Mesenchymal stem cell (in vitro differentiated cells and primary cell): ENCODE measurements around the gene PPEF1.

Experiments
- DNase-seq: peaks from one replicate; pipeline ENCODE4 v3.0.0-alpha.2; 2013
- H2AFZ ChIP-seq: one replicate; pipeline ENCODE4 v1.6.1; 2013; ENCODE audit warnings: low read depth, mild to moderate bottlenecking, control low read depth, inconsistent platforms, low read length, moderate library complexity
- H2AK5ac ChIP-seq: 2 replicates; pipeline ENCODE4 v1.6.1; 2013; ENCODE audit warnings: low read length, moderate library complexity, mild to moderate bottlenecking, inconsistent platforms; ENCODE audit not compliant: severe bottlenecking
- H2BK120ac ChIP-seq: one replicate; pipeline ENCODE4 v1.6.1; 2013; ENCODE audit warnings: low read depth, mild to moderate bottlenecking, inconsistent platforms, low read length, moderate library complexity
- H2BK12ac ChIP-seq, 2 experiments: one replicate each; pipeline ENCODE4 v1.6.1; 2013; ENCODE audit warnings: inconsistent platforms in 2 of 2, low read length in 2 of 2, mild to moderate bottlenecking in 2 of 2, moderate library complexity in 2 of 2, control low read depth in 1 of 2
- H2BK15ac ChIP-seq: one replicate; pipeline ENCODE4 v1.6.1; 2013; ENCODE audit warnings: mild to moderate bottlenecking, low read depth, inconsistent platforms; ENCODE audit not compliant: poor library complexity, severe bottlenecking
- H2BK5ac ChIP-seq: 2 replicates; pipeline ENCODE4 v1.6.1; 2013; ENCODE audit warnings: low read depth, mild to moderate bottlenecking, low read length, control low read depth, inconsistent platforms; ENCODE audit not compliant: poor library complexity, severe bottlenecking
- H3K14ac ChIP-seq, 2 experiments: one replicate each; pipeline ENCODE4 v1.6.1; 2013; ENCODE audit warnings: inconsistent platforms in 2 of 2, low read length in 2 of 2, control low read depth in 1 of 2, mild to moderate bottlenecking in 1 of 2, moderate library complexity in 1 of 2
- H3K18ac ChIP-seq, 2 experiments: one replicate each; pipeline ENCODE4 v1.6.1; 2013; ENCODE audit warnings: inconsistent platforms in 2 of 2, low read length in 2 of 2, control low read depth in 1 of 2, low read depth in 1 of 2, mild to moderate bottlenecking in 1 of 2
- H3K23ac ChIP-seq, 2 experiments: one replicate each; pipeline ENCODE4 v1.6.1; 2013; ENCODE audit warnings: inconsistent platforms in 2 of 2, low read length in 2 of 2, mild to moderate bottlenecking in 2 of 2, moderate library complexity in 2 of 2, control low read depth in 1 of 2
- H3K27ac ChIP-seq: 2 replicates; pipeline ENCODE4 v1.5.1; 2013; ENCODE audit warnings: mild to moderate bottlenecking, moderate library complexity, low read length, control low read depth, inconsistent platforms; ENCODE audit not compliant: poor library complexity, severe bottlenecking
- H3K27me3 ChIP-seq, 2 experiments: 2 replicates each; pipeline versions ENCODE4 v1.6.1 to v1.7.0; 2013; ENCODE audit warnings: low read length in 2 of 2, mild to moderate bottlenecking in 2 of 2, moderate library complexity in 2 of 2, control low read depth in 1 of 2, inconsistent platforms in 1 of 2; ENCODE audit not compliant: control insufficient read depth in 1 of 2, insufficient read depth in 1 of 2
- H3K36me3 ChIP-seq, 2 experiments: 2 replicates each; pipeline versions ENCODE4 v1.6.1 to v1.7.0; 2013; ENCODE audit warnings: low read length in 2 of 2, control low read depth in 1 of 2, inconsistent platforms in 1 of 2, low read depth in 1 of 2, mild to moderate bottlenecking in 1 of 2; ENCODE audit not compliant: insufficient read depth in 2 of 2, control insufficient read depth in 1 of 2
- H3K4ac ChIP-seq, 2 experiments: one replicate each; pipeline ENCODE4 v1.6.1; 2013; ENCODE audit warnings: inconsistent platforms in 2 of 2, low read length in 2 of 2, mild to moderate bottlenecking in 2 of 2, moderate library complexity in 2 of 2, control low read depth in 1 of 2, low read depth in 1 of 2
- H3K4me1 ChIP-seq: 2 replicates; pipeline ENCODE4 v1.6.1; 2013; ENCODE audit warnings: low read depth, low read length, control low read depth; ENCODE audit not compliant: control insufficient read depth, insufficient read depth
- H3K4me2 ChIP-seq: 2 replicates; pipeline ENCODE4 v1.6.1; 2013; ENCODE audit warnings: low read length, mild to moderate bottlenecking, inconsistent platforms; ENCODE audit not compliant: poor library complexity, severe bottlenecking
- H3K4me3 ChIP-seq, 2 experiments: 2 replicates each; pipeline versions ENCODE4 v1.5.1 to v1.7.0; 2013; ENCODE audit warnings: low read length in 2 of 2, mild to moderate bottlenecking in 2 of 2, control low read depth in 1 of 2, low read depth in 1 of 2; ENCODE audit not compliant: insufficient read depth in 1 of 2
- H3K79me1 ChIP-seq: replicated peaks from 2 replicates; pipeline ENCODE4 v1.6.1; 2013; ENCODE audit warnings: mild to moderate bottlenecking, control low read depth, low read length, inconsistent platforms; ENCODE audit not compliant: poor library complexity, severe bottlenecking
- H3K9ac ChIP-seq: 2 replicates; pipeline ENCODE4 v1.7.0; 2013; ENCODE audit warnings: mild to moderate bottlenecking, low read length, moderate library complexity
- H3K9me3 ChIP-seq: 2 replicates; pipeline ENCODE4 v1.7.0; 2013; ENCODE audit warnings: mild to moderate bottlenecking, low read length; ENCODE audit not compliant: control insufficient read depth
- H4K8ac ChIP-seq: one replicate; pipeline ENCODE4 v1.6.1; 2013; ENCODE audit warnings: inconsistent platforms, mild to moderate bottlenecking, low read length, moderate library complexity
- H4K91ac ChIP-seq: one replicate; pipeline ENCODE4 v1.6.1; 2013; ENCODE audit warnings: mild to moderate bottlenecking, low read length, inconsistent platforms
- WGBS: methylation state at CpG from one replicate; pipeline ENCODE4 v1.1.7; 2013; ENCODE audit warnings: mixed read lengths; 5-methylcytosine and 5-hydroxymethylcytosine counted together

PPEF1 gene

GRCh38 chrX:18668071-18668835 lies 39.2 kb upstream of the PPEF1 start:
- no peak overlapping the region for H3K14ac ChIP-seq
- no peak overlapping the region for H3K4me2 ChIP-seq
- no peaks in the 10 kb centered on the region for H3K79me1 ChIP-seq
- H2BK15ac ChIP-seq, result no peak overlapping the region
- no peak overlapping the region for H2AK5ac ChIP-seq
- H2AFZ ChIP-seq, result no peak overlapping the region
- no peak overlapping the region for H3K9ac ChIP-seq
- H3K4me3 ChIP-seq, result no peak overlapping the region
- no peak overlapping the region for H3K18ac ChIP-seq
- no peaks in the 10 kb centered on the region for H3K4me1 ChIP-seq
- WGBS, result 80% methylated on average over 13 of the region's 15 CpGs
- H3K27ac ChIP-seq, result no peak overlapping the region
- H4K8ac ChIP-seq, result no peak overlapping the region
- no peak overlapping the region for H2BK120ac ChIP-seq
- H4K91ac ChIP-seq, result no peak overlapping the region
- H3K27me3 ChIP-seq, result peaks cover 0 to 10% of the 10 kb centered on the region in 2 experiments
- no peak overlapping the region for H3K4ac ChIP-seq
- H3K36me3 ChIP-seq, result no peaks in the 10 kb centered on the region
- H2BK5ac ChIP-seq, result no peak overlapping the region
- no peaks in the 10 kb centered on the region for H3K9me3 ChIP-seq
- DNase-seq, result no peak
- no peak overlapping the region for H3K23ac ChIP-seq
- no peak overlapping the region for H2BK12ac ChIP-seq

DNA sequence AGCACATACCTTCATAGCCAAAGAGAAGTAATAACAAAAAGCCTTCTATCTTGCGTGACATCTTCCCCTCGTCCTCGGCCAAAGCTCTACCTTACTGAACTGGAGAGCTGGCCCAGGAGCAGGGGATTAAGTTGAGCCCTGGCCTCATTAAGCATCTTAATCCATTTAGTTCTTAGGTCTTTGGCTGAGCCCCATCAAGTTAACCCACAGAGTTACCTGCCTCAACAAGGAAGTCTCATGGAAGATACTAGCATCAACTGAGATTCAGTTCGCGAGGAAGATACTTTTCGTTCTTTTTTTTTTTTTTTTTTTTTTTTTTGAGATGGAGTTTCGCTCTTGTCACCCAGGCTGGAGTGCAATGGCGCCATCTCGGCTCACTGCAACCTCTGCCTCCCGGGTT lies 35.4 kb upstream of the PPEF1 start, which contains the start of gene RS1:
Gene RS1, minus strand, starts transcription at position 101 of the 400 bp plus-strand sequence. Its CDS starts 40 bp downstream, at position 61.
- WGBS, result 100% methylated on average over 5 of the region's 10 CpGs
- Histone ChIP-seq H3K27me3 (peaks cover 0 to 7% of the 10 kb centered on the region in 2 experiments), H2BK15ac (no peak within 1 kb of the TSS)

DNA sequence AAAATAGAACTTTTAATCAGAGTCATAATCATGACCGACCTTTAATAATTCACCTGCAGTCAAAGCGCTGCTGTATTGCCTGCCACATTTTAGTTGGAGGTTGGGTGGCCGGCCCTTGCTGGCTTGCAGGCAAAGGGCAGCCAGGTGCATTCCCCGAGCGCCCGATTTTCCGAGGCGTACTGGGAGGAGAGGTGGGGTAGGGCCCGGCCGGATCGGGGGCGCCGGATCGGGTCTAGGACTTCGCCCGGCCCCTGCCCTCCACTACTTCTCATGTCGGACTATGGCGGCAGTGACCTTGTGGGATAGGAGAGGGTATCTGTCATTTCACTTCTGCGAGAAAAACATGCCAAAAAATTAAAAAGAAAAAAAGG lies 33.0 kb upstream of the PPEF1 start:
- no CpG with 5 or more reads among the region's 19 CpGs for WGBS
- Histone ChIP-seq H2BK15ac (no peak overlapping the region), H3K79me1 (no peaks in the 10 kb centered on the region), H2BK5ac (no peak overlapping the region), H2AFZ (peak overlapping the region; percentile 85), H3K14ac (no peak overlapping the region), H3K4me1 (no peaks in the 10 kb centered on the region), H3K18ac (no peak overlapping the region), H3K4me3 (peak overlapping the region; percentile 57 to 76), H2BK120ac (no peak overlapping the region), H4K91ac (no peak overlapping the region), H3K27ac (no peak overlapping the region), H3K9ac (peak overlapping the region; percentile 78), H2AK5ac (no peak overlapping the region), H3K4ac (no peak overlapping the region), H3K9me3 (no peaks in the 10 kb centered on the region), H4K8ac (peak overlapping the region; percentile 54), H3K27me3 (peaks cover 0 to 3% of the 10 kb centered on the region in 2 experiments), H3K23ac (no peak overlapping the region), H2BK12ac (no peak overlapping the region), H3K4me2 (peak overlapping the region; percentile 77), H3K36me3 (no peaks in the 10 kb centered on the region)
- DNase-seq, result peak; percentile 3

More for the DNA sequence above, 35.4 kb upstream of the PPEF1 start, which contains the start of gene RS1:
- Histone ChIP-seq H3K4me2 (no peak within 1 kb of the TSS), H2AFZ (no peak within 1 kb of the TSS), H3K36me3 (no peaks in the 10 kb centered on the region), H4K91ac (no peak within 1 kb of the TSS), H2BK12ac (no peak within 1 kb of the TSS), H2BK120ac (no peak within 1 kb of the TSS), H3K4me1 (no peaks in the 10 kb centered on the region), H3K9me3 (no peaks in the 10 kb centered on the region), H3K23ac (no peak within 1 kb of the TSS), H2BK5ac (no peak within 1 kb of the TSS), H3K18ac (no peak within 1 kb of the TSS), H3K79me1 (no peaks in the 10 kb centered on the region), H2AK5ac (no peak within 1 kb of the TSS), H3K4me3 (no peak within 1 kb of the TSS), H3K9ac (no peak within 1 kb of the TSS), H3K27ac (no peak within 1 kb of the TSS), H3K14ac (no peak within 1 kb of the TSS), H4K8ac (no peak within 1 kb of the TSS), H3K4ac (no peak within 1 kb of the TSS)
- DNase-seq, result no peak

GRCh38 chrX:18674788-18675735 lies 32.4 kb upstream of the PPEF1 start:
- Histone ChIP-seq H3K4me3 (peak overlapping the region; percentile 67 to 80), H2AK5ac (no peak overlapping the region), H4K91ac (no peak overlapping the region), H2BK120ac (no peak overlapping the region), H3K4me1 (no peaks in the 10 kb centered on the region), H3K27ac (no peak overlapping the region), H3K9me3 (no peaks in the 10 kb centered on the region), H2BK15ac (no peak overlapping the region), H3K27me3 (peaks cover 0 to 3% of the 10 kb centered on the region in 2 experiments), H3K4me2 (peak overlapping the region; percentile 82), H3K18ac (peak overlapping the region in 1 of 2 experiments; percentile 21), H3K4ac (peak overlapping the region in 1 of 2 experiments; percentile 26), H3K36me3 (no peaks in the 10 kb centered on the region), H3K14ac (no peak overlapping the region), H2BK12ac (no peak overlapping the region), H2BK5ac (no peak overlapping the region), H3K9ac (peak overlapping the region; percentile 83), H3K79me1 (no peaks in the 10 kb centered on the region), H4K8ac (peak overlapping the region; percentile 77), H2AFZ (peak overlapping the region; percentile 3), H3K23ac (no peak overlapping the region)
- peak; percentile 76 for DNase-seq
- whole genome bisulfite sequencing, result 11% methylated on average over 45 of the region's 74 CpGs
